ENCODE results near the gene ETFB.

Gene ETFB

DNA sequence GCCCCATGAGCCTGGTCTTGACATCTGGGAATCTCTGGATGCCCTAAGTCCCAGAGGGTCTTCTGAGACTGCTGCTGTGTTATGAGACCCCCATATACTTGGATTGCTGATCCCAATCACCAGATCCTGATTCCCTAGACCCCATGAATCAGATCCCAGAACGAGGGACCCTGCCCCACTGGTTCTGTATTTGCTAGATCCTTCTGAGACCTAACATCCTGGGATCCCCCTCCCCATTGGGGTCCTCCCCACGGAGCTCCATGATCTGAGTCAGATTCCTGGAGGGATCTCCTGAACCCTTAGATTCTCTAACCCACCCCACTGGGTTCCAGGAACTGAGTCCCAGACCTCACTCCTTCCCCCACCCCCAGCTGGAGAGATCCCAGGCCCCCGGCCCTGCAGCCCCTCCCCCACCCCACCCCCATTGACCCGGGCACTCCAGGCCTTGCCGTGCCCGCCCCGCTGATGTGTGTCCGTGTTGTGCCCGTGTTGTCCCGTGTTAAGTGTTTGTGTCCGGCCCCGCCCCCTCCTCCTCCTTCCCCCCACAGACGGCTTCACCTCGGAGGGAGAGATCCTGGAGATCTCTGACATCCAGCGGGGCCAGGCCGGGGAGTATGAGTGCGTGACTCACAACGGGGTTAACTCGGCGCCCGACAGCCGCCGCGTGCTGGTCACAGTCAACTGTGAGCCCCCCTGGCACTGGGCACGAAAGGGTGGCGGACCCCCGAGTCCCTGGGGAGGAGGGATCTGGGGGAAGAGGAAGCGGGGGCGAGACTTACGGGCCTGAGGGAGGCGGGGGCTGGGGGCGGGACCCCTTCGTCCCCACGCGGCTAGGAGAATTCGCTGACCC is 39.7 kb downstream of the ETFB start:
- no peak for DNase-seq

DNA sequence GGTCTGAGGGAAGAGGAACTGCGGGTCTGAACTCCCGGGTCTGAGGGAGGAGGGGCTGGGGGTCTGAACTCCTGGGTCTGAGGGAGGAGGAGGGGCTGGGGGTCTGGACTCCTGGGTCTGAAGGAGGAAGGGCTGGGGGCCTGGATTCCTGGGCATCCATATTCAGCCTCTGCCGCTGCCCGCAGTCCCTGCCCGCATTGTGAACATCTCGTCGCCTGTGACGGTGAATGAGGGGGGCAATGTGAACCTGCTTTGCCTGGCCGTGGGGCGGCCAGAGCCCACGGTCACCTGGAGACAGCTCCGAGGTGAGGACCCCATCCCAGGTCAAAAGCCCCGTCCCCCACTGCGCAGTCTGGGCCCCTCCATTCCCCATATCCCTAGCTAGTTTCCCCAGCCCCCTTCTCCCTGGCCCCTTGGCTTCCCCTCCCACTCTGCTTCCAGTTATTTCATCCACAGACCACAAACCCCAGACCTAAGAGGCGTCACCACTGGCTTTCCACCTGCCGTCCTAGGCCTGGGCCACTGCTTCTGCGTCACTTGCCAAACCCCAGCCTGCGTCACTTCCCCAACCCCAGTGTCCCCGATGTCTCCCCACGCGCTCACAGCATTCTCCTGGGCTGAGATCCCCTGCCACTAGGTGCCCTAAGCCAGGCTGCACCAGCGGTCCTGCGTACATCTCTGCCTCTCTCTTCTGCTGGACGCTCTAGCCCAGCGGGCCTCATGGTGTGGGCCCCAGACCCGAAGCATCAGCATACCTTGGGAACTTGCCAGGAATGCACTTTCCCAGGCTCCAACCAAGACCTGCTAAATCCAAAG is 40.8 kb downstream of the ETFB start:
- no peak for DNase-seq

DNA sequence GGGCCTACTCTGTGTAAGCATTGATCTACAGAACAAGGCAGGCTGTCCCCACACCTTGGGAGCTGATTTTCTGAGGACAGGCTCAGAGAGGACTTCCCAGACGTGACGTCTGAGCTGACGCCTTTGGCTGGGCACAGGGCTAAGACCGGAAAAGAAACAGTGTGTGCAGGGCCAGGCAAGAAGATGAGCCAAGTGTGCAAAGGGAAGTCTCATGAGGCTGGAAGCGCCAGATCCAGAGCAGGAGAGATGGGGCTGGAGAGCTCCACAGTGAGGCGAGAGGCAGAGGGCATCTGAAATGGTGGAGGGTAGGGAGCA is 42.1 kb downstream of the ETFB start:
- no peak for DNase-seq

DNA sequence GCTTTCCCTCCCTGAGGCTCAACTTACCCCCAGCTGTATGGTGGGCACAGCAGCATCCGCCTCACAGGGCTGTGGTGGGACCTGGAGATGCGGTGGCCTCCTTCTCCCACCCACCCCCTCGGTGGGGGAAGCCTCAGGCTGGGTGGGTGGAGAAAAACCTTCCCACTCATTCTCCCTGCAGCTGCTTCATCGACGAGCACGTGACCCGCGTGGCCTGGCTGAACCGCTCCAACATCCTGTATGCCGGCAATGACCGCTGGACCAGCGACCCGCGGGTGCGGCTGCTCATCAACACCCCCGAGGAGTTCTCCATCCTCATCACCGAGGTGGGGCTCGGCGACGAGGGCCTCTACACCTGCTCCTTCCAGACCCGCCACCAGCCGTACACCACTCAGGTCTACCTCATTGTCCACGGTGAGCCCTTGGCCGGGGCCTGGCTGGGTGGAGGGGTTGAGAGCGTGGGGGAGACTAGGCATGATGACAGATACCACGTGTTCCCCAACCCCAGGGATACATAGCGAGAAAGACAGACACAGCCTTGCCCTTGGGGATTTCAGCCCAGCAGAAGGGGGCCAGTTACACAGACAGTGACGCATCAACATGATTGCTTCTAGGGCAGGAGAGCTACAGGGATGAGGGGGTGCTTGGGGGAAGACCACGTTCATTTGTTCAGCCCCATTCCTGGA is 42.6 kb downstream of the ETFB start:
- DNase-seq: no peak

DNA sequence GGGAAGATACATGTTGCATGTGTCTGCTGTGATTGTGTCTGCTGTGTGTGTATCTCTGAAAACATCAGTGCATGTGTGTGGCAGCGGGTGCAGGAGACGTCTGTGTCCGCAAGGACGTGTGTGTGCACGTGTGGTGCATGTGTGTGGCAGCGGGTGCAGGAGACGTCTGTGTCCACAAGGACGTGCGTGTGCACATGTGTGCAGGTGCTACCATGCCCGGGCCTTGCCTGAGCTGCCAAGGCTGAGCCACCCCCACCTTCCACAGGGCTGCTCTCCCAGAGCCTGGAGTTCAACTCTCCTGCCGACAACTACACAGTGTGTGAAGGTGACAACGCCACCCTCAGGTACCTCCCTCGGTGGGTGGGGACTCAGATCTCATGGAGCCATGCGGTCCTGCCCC is 44.4 kb downstream of the ETFB start:
- DNase-seq: no peak

DNA sequence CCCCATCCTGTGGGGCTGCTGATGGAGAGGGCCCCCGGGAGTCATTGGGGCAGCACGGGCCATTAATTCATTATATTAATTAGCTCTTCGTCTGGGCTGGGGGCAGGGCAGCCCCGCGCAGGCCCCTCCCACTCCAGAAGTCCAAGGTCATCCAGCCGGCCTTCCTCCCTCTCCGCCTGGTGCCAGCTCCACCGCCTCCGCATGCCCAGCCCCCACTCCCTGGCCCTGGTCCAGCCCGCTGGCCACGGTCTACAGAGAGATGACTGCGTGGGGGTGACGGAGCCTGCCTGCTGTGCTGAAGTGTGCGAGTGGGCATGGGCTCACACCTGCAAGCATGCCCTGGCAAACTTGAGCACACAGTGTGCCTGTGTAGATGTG is 45.9 kb downstream of the ETFB start:
- no peak for DNase-seq

DNA sequence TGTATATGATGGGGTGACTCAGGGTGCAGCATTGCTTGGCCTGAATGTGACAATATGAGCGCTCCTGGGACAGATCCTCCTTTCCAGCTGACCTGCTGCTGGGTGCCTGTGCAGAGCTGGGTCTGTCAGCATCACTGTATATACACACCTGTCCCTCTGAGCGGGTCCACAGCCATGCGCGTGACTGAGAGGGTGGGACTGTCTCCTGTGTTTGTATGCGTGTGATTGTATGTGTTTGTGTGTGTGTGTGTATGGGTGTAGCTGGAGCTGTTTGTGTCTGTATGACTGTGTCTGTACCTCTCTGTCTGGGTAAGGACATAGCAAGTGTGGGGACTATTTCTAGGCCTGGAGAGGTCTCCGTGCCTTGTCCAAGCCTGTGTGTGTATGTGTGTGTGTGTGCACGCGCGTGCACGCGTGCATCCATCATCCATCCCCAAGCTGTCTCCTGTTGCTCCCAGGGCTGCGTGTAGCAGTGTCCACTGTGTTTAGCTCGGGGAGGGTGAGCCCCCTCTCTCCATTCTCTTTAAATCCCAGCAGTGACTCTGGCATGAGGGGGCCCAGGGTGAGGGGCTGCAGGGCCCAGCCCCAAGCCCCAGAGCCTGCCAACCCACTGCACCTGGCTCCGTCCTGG is 46.4 kb downstream of the ETFB start:
- DNase-seq: no peak

DNA sequence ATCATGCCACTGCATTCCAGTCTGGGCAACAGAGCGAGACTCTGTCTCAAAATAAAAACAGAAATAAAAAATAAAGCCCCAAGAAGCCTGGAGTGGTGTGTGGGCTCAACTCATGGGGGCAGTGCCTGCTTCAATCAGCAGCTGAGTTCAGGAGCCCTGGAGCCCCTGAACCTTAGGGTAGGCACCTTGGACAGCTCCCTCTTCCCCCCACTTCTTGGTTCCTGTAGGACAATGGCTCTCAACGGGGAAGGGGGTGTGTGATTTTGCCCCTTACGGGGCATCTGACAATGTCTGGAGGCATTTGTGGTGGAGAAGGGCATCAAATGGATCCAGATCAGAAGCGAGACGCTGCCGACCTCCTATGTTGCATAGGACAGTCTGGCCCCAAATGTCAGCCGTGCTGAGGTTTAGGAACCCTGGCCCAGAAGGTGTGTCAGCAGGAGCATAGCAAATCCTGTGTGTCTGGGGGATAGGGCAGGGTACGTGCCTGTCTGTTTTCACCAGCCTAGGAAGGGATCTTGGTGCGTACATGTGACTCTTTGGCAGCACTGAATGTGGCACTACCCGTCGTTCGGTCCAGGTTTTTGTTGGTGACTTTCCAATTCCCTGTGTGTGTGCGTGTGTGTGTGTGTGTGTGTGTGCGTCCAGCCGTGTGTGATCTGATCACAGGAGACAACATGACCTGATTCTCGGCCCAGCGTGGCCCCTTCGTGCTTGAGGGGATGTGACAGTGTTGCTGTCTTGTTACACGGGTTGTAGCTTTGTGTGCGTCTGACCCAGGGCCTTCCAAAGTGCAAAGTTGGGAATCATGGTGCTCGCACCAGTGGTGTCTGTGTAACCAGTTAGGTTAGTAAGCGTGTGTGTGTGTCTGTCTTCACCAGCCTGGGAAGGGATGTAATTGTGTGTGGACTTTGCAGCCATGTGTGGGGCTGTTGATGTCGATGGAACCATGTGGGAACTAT is 47.2 kb downstream of the ETFB start:
- DNase-seq: no peak

DNA sequence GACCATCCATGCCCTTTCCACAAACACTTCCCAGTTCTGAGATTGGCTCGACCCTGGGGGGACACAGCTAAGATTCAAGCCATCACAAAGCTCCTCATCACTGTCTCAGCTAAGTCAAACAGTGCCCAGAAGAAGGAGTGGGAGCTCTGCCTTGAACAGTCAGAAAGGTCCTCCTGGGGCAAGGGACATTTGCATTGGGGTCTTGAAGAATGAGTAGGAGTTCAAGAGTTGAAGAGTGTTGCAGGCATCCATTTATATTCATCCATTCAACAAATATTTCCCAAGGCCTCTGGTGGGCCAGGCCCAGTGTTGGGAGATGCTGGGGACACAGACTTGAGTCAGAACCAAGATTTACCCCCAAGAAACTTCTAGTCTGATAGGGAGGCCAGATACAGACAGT is 48.2 kb downstream of the ETFB start:
- DNase-seq: no peak

DNA sequence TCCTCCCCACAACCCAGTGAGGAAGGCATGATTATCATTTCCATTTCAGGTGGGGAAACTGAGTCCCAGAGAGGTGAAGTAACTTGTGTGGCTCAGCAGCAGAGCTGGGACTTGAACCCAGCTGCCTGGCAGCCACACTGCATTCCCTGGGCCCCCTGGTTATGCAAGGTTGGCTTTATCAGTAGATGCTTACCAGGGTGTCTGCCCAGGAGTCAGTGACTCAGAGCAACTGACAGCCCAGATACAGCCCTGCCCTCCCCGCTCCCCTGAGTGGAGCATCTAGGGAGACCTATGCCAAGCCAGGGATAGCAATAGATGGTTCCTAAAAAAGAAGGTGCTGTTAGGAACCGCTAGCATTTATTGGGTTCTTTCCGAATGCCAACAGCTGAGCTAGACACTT is 48.8 kb downstream of the ETFB start:
- no peak for DNase-seq

DNA sequence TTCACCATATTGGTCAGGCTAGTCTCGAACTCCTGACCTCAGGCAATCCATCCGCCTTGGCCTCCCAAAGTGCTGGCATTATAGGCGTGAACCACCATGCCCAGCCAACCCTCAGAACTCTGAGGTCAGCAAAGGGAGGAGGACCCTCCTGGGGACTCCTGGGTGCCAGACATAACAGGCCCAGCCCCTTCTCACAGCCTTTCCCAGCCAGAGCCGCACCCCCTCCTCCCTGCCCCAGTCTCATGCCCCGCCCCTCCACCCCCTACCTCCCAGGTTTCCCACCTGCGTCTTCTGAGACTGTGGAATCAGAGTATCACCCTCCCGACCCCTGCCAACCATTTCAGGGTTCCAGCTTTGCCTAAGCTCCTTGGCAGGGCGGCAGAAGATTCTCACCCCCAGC is 49.5 kb downstream of the ETFB start:
- DNase-seq: no peak

DNA sequence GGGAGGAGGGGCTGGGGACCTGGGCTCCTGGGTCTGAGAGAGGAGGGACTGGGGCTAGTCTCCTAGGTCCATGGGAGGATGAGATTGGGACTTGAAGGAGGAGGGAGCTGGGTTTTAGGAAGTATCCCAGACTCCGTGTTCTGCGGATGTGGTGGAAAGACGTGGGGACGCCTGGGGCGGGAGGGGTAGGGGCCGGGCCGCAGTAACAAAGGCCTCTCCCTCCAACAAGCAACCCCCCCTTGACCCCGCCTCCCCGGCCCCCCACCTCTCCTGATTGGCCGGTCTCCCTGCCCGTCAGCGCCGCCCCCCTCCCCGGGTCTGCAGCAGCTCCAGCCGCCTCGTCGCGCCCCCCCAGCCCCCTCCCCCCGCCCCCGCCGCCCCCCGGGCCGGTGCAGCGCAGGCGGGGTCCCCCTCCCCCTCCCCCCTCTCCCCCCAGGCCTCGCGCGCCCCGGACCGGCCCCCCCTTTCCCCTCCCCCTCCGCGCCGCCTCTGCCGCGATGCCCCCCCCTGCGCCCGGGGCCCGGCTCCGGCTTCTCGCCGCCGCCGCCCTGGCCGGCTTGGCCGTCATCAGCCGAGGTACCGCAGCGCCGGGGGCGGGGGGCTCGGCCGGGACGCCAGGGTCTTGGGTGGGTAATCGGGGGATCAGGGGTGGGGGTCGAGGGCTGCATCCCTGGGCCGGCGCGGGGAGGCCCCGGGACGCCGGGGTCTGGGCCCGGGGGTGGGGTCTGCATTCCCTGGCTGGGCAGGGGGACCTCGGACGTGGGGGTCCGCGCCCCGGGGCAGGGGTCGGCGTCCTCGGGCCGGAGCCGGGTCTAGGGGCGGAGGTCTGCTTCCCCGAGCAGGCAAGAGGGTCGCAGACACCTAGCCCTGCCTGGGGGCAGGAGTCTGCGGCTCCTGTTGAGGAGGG is 54.6 kb downstream of the ETFB start, which contains the start of gene IGLON5:
Gene IGLON5, plus strand, starts transcription at position 294 of the 907 bp plus-strand sequence. Its CDS starts 204 bp downstream, at position 498.
- no peak for DNase-seq

DNA sequence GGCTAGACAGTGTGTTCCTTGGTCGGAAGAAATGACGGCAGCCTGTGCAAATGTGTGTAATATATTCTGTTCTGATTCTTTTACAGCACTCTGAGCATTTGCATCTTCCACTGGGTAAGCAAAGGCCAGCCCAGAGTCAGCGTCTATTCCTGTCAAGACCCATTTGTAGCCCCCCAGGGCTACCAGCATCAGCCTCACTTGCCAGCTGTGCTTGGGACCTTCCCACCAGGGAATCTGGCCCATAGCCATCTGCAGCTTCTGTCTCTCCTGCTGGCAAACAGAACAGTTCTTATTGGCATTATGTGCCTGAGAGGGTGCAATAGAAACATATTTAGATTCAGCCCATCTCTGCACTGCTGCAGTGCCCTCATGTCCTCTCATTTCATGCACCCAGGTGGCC is 60.7 kb downstream of the ETFB start:
- DNase-seq: no peak

DNA sequence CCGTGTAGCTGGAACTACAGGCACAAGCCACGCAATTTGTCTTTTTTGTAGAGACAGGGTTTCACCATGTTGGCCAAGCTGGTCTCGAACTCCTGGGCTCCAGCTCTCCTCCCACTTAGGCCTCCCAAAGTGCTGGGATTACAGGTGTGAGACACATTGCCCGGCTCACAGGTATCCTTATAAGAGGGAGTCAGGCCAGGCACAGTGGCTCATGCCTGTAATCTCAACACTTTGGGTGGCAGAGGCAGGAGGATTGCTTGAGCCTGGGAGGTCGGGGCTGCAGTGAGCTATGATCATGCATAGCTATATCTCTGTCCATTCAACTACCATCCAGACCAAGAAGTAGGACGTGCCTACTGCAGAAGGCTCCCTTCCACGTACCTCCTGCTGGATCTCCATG is 64.9 kb downstream of the ETFB start:
- no peak for DNase-seq

DNA sequence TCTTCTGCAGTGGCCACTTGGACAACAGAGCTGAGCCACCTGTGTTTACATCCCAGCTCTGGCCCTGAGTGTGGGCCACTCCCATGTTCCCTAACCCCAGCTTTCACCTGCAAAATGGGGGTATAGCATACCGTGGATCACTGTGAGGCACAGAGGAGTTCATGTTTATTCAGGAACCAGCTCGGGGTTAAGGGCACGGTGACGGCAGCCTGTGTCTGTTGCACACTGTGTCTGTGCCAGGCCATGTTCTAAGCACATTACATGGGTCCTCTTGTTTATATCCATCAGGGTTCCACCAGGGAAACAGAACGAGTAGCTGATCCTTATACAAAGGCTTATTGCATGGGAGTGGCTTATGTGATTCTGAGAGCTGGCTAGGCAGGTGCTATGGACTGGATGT is 68.8 kb downstream of the ETFB start:
- no peak for DNase-seq

DNA sequence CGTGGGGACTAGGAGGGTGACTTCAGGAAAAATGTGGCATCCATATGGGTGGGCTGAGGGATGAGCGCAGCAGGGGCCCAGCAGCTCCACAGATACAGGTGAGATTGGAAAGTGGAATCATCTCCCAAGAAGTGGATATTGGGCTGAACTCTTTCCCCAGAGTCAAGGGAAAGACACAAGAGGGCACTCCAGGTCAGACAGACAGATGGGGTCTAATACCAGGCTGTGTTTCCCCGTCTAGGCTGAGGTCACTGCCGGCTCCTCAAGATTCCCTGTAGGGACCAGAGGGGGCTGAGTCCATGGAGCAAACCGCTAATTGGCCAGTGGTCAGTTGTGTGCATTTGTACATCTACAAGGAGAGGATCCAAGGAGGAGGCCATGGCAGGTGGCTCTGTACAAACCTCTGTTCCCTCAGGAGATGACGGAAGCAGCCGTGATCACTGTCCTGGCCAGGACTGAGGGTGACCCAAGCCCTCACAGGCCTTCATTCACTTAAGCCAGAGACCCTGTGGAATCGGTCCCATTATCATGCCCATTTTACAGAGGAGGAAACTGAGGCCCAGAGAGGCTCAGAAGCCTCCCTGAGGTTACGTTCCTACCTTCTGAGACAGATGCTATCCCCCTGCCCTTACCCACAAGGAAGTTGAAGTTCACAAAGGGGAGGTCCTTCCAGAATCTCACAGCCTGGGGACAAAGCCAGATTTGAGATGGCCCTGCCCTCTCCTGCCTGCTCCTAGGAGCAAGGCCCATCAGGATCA is 69.7 kb downstream of the ETFB start:
- no peak for DNase-seq

DNA sequence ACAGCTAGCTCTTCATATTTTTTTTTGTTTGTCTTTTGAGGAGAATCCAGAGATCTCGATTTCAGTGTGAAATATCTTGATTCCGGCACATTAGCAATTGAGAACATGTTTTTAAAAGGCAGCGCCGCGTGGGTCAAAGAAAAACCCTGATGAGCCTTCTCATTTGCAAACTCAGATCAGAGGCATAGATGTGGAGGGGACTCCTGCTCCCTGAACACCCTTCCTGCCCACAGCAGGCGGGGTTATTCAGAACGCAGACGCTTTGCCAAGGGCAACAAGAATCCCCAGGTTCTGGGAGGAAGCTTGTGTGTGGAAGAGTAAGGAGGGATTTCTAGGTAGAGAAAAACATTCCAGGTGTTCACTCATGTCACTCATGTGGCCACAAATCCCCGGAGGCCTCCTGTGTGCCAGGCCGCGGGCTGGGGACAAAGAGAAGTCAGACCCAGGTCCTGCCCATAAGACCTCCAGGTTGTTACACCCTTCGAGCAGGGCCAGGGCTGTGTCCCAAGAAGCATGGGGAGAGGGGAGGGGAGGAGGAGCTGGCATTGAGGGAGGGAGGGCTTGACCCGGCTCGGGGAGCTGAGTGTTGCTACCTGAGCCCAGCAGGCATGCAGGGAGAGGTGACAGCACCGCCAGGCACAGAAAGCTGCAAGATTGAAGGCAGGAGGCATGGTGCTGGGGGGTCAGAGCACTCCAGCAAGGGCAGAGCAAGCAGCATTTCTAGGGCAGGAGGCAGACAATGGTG is 70.6 kb downstream of the ETFB start:
- no peak for DNase-seq
